ENCODE results near the gene STEAP4.
"Not testable (repeated sequence)": the region's sequence is repeated elsewhere in the genome, so short reads cannot be mapped to it uniquely, and the experiment has no call there.

The STEAP4 gene

GRCh38 chr7:88268858-88269257 lies 37.8 kb downstream of the STEAP4 start:
- DNase-seq (ENCODE audit: low read depth, low spot score) = no peak

- DNase-seq (ENCODE audit: low read depth, low spot score) = no peak
Measured at GRCh38 chr7:88268051-88268450, 38.6 kb downstream of the STEAP4 start.

- DNase-seq (ENCODE audit: low read depth, low spot score) = no peak
Measured at GRCh38 chr7:88267421-88267820, 39.3 kb downstream of the STEAP4 start.

DNA sequence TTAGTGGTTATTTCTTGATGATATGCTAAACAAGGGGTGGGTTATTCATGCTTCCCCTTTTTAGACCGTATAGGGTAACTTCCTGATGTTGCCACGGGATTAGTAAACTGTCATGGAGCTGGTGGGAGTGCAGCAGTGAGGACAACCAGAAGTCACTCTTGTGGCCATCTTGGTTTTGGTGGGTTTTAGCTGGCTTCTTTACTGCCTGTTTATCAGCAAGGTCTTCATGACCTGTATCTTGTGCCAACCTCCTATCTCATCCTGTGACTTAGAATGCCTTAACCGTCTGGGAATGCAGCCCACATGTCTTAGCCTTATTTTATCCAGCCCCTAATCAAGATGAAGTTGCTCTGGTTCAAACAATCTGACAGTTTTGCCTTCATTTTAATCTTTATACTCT lies 41.7 kb downstream of the STEAP4 start:
- not testable (repeated sequence) for DNase-seq (ENCODE audit: low read depth, low spot score)

GRCh38 chr7:88262562-88262961 lies 44.1 kb downstream of the STEAP4 start:
- DNase-seq (ENCODE audit: low read depth, low spot score) = no peak

- no peak for DNase-seq (ENCODE audit: low read depth, low spot score)
Measured at GRCh38 chr7:88260719-88261118, 46.0 kb downstream of the STEAP4 start.

DNA sequence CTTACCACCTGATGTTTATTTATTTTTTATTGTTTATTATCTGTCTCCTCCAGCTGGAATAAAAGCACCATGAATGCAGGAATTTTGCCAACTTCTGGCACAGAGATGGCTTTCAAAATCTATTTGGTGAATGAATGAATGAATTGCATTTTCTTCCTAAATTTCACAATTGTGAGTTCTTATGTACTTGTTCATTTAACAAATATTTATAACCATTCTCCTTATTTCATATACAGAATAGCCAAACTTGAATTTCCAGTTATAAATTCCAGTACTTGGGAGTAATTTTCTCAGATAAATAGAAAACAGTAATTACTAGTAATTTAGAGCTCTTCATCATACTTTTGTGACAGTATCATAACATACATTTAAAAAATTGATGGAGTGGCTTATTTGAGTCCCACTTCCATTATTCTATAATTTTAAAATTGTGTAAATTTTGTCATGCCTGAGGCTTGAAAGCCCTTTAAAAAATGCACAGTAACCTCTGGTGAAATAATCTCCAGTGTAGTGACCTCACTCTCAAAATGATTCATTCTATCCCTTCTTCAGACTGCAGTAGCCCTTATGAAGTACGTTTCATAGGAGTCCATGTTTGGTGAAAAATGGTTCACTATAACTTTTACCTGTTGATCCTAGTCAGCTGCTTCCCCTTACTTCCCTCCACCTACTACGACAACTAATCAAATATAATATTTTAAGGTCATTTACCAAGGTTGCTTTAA lies 46.9 kb downstream of the STEAP4 start:
- no peak for DNase-seq (ENCODE audit: low read depth, low spot score)

GRCh38 chr7:88258296-88258695 lies 48.4 kb downstream of the STEAP4 start:
- not testable (repeated sequence) for DNase-seq (ENCODE audit: low read depth, low spot score)

- DNase-seq (ENCODE audit: low read depth, low spot score) = no peak
Measured at GRCh38 chr7:88256906-88257305, 49.8 kb downstream of the STEAP4 start.

DNA sequence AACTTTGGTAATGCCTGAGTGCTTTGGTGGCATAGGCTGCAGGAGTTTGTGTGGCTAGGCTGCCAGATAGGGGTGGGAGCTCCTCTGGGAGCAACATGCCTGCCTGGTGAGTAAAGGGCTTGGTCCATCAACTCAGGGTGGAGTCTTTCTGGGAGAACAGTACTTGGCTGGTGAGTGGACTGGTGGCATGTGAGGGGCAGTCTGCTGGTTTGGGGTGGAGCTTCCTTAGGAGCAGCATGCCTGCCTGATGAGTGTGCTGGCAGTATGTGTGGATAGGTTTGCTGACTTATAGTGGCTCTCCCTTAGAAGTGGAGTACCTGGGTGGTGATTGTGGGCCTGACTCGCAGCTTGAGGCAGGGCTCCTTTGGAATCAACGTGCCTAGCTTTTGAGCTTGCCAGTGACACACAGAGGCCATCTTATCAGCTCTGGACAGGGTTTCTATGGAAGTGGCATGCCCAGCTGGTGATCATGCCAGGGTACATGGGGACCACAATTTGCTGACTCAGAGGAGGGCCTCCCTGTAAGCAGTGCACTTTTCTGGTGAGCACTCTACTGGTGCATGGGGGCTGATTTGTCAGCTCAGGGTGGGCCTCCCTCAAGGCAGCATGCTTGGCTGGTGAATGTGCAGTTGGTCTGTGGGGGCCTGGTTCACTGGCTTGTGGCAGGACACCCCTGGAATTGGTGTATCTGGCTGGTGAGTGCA lies 51.8 kb downstream of the STEAP4 start:
- no peak for DNase-seq (ENCODE audit: low read depth, low spot score)

- no peak for DNase-seq (ENCODE audit: low read depth, low spot score)
Measured at GRCh38 chr7:88253640-88254039, 53.1 kb downstream of the STEAP4 start.

GRCh38 chr7:88244258-88244657 lies 62.4 kb downstream of the STEAP4 start:
- no peak for DNase-seq (ENCODE audit: low read depth, low spot score)

DNA sequence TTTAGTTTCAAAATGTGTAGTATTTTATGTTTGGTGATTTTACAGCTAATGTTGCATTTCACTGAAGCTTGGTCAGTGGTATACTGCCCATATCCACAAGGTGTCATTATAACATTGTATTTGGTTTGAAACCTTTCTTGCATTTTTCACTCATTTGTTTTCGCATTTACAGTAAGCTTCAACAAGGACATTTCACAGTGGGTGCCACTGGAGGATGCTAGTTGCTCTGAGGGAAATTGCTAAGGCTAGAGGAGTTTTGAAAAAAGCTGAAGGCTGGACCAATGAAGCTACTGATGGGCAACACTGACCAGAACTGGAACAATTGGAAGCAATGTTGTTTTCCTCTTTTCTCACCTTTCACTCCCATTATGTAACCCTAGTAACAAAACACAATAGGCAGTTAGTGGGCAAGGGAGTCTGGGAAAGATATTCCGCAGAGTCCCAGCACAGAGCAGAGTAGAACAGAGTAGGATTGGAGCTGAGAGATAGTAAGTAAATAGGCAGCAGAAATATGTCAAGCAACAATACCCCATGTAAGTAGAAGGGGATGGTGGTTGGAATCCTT lies 63.3 kb downstream of the STEAP4 start:
- DNase-seq (ENCODE audit: low read depth, low spot score) = peak; percentile 33

GRCh38 chr7:88239852-88240251 lies 66.8 kb downstream of the STEAP4 start:
- DNase-seq (ENCODE audit: low read depth, low spot score) = no peak

DNA sequence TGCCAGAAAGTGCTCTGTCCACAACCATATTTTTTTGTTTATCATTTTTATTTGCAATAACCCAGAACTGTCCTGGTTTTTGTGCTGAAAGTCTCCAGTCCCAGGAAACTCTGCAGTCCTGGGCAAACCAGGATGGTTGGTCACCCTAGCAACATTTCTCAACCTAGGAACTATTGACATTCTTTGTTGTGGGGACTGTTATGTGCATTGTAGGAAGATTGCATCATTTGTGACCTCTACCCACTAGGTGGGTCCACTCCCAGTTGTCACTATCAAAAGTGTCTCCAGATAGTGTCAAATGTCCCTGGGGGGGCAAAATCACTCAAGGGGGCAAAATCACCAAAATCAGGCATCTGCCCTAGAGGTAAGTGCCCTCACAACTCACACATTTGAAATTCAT lies 72.9 kb downstream of the STEAP4 start:
- DNase-seq (ENCODE audit: low read depth, low spot score) = no peak

DNA sequence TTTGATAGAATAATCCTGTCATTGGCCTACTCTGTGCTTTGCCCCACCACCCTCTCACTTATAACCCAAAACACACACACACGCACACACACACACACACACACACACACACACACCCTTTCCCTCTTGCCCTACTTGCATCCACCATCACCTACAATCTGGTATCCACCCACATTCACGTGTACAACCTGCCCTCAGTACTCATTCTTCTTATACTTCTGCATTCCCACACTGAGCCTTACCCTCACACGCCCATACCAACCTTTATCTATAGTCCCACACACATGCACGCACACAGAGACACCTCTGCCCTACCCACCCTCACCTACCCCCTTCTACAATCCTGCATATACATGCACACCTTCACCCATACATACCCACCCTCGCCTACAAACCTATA lies 76.0 kb downstream of the STEAP4 start:
- DNase-seq (ENCODE audit: low read depth, low spot score) = no peak

DNA sequence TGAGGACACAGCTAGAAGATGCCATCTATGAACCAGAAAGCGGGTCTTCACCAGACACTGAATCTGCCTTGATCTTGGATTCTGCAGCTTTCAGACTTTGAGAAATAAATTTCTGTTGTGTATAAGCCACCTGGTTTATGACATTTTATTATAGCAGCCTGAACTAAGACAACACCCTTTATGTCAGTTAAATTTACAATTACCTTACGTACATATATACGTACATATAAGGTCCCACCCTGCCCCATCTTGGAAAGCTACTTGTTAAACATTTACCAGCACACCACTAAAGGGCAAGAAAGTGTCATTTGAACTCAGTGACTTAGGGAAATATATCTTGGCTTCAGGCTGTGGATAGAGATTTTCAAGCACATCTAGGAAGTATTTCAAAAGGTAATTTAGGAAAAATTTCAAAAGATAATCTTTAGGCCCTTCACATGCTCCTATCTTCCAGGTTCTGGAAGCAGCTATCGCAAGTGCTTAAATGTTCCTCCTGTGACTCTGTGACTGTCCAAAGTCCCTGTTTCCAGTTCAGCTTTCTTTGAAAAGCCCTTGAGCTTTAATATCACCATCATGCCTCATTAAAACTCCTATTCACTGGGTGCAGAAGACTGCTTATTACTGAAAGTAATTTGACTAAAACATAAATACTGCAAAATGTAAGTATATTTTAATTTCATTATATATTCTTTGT lies 77.2 kb downstream of the STEAP4 start:
- DNase-seq (ENCODE audit: low read depth, low spot score) = no peak

DNA sequence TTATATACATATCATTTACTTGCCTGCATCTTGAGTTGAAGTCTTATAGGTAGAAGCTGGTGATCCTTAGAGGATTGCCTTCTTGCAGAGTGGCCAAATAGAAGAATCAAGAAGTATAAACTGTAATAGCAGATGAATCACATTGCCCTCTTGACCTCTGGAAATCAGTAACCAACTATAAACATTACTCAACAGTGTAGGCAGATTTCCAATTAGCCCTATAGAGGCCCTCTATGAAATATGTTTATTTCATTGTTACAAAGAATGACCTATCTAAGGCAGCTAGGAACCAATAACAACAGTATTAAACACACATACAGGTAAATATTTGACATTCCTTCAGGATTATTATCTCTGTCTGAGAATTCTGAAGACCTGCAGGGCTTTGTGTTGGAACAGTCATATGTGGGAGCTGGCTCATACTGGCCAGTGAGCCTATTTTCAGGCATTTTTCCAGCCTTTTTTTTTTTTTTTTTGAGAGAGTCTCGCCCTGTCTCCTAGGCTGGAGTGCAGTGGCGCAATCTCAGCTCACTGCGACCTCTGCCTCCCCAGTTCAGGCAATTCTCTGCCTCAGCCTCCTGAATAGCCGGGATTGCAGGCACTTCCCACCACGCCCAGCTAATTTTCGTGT lies 79.7 kb downstream of the STEAP4 start:
- DNase-seq (ENCODE audit: low read depth, low spot score) = no peak

DNA sequence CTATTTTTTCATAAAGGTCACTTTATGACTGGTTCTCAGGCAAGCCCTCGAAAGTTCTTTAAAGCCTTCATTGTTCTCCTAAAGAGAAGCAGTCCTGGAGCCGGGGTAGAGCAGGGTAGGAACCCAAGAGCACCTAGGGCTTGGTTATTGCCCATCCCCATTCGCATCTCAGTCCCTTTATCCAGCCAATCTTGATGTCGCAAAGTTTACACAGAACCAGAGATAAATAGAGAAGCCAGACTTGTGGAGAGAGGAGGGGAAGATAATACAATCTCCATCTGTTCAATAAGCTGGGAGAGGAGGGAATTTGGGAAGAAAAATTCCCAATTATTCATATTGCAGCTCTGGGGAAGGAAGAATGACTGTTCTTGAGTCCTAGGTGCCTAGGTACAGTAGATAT lies 80.5 kb downstream of the STEAP4 start:
- DNase-seq (ENCODE audit: low read depth, low spot score) = no peak

DNA sequence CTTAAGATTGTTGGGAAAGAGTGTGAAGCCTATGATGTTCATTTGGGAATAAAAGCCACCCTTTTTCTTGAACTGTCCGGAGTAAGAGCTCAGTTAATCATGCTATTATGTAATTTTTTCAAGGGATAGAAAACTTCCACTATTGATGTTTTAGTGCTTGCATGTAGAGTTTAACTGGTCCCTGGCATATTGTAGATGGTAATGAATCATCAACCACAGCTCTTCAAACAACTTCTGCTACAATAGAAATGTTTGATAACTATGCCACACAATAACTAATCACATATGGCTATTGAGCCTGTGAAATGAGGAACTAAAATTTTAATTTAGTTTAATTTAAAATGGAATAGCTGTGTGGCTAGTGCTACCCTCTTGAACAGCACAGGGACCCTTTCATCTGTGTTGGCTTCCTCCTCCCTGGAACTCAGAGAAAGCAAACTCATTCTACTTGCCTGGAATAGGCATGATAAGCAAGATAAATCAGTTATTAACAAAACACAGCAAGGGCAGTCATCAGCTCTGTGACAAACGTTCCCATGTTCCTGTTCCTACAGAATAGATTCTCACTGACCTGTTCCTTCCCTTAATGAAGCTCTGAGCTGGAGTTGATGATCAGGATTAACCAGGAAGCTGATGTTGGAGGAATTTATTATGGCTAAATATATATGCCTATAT lies 82.0 kb downstream of the STEAP4 start:
- DNase-seq (ENCODE audit: low read depth, low spot score) = no peak

DNA sequence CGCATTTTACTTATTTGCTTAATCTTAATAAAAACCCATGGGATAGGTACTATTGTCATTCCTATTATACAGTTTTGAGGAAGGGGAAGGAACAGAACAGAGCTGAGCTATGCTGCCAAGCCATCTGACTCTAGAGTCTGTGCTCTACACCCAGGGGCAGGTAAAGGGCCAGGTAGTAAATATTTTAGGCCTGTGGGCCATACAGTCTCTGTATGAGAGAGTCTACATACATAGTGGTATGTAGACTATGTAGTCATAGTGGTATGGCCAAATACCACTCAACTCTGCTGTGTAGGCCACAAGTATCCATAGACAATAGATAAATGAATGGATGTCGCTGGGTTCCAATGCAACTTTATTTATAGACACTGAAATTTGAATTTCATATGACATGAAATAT lies 83.4 kb downstream of the STEAP4 start:
- no peak for DNase-seq (ENCODE audit: low read depth, low spot score)

Data from iPS DF 19.7 (cell line).